ENCODE measurements around the gene SLC2A4RG. TPM values are rescaled to one million over a fixed set of nuclear protein-coding genes. Genes with fewer than 3 reads are reported as not detected.

Gene SLC2A4RG
- total RNA-seq, 1 experiment from 2014 or later, result 19.4 TPM

DNA sequence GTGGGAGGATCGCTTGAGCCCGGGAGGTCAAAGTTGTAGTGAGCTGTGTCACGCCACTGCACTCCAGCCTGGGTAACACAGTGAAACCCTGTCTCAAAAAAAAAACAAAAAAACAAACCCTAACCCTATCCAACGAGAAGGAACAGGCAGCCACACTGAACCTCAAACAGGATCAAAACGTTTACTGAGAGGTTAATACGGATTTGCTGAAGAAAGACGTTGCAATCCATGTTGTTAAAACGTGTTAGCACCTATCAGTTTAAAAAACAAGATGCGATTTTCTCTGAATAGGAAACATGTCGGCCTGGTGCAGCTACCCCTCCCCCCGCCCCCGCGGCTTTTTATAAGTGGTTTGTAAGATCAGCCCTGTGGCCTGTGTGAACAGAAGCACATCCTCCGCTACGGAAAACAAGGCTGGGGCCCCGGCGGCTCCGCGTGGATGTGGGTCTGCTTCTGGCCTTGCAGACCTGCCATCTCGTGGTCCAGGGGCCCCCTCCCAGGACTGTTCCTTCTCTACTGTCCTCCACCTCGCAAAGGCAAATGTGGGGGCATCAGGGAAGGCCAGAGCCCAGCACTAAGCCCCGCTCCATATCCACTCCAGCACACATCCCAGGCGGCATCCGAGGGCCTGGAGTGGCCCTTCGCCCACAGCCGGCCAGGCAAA, 11.4 kb downstream of the SLC2A4RG start:
- DNase-seq (ENCODE audit: extremely low read depth, low read depth), result no peak

- DNase-seq (ENCODE audit: extremely low read depth, low read depth), result no peak
Measured at GRCh38 chr20:63751471-63752271, 12.1 kb downstream of the SLC2A4RG start.

GRCh38 chr20:63752411-63753101, 13.0 kb downstream of the SLC2A4RG start:
- no peak for DNase-seq (ENCODE audit: extremely low read depth, low read depth)

- DNase-seq (ENCODE audit: extremely low read depth, low read depth), result no peak
Measured at GRCh38 chr20:63753381-63753780, 13.8 kb downstream of the SLC2A4RG start.

GRCh38 chr20:63754008-63754407, 14.4 kb downstream of the SLC2A4RG start:
- no peak for DNase-seq (ENCODE audit: extremely low read depth, low read depth)

- no peak for DNase-seq (ENCODE audit: extremely low read depth, low read depth)
Measured at GRCh38 chr20:63755933-63756647, 16.5 kb downstream of the SLC2A4RG start.

GRCh38 chr20:63756648-63756991, 17.0 kb downstream of the SLC2A4RG start:
- DNase-seq (ENCODE audit: extremely low read depth, low read depth), result no peak

- DNase-seq (ENCODE audit: extremely low read depth, low read depth), result no peak
Measured at GRCh38 chr20:63758152-63758551, 18.6 kb downstream of the SLC2A4RG start.

DNA sequence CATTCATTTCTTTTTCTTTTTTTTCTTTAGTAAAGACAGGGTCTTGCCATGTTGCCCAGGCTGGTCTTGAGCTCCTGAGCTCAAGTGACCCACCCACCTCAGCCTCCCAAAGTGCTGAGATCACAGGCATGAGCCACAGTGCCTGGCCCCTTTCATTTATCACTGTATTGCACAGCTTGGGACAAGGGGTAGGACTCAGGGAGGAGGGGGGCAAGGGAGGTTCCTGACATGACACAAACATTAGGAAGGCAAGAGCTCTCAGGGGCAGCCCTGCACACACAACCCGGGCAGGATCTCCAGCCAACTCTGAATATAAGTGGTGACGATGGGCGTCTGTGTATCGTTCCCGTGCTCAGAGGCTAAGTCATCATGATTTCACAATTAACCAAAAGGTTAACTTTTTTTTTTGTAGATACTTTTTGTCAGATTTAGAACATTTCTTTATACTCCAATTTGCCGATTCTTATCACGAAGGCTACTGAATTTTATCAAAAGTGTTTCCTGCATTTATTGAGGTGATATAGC, 19.9 kb downstream of the SLC2A4RG start:
- DNase-seq (ENCODE audit: extremely low read depth, low read depth), result no peak

DNA sequence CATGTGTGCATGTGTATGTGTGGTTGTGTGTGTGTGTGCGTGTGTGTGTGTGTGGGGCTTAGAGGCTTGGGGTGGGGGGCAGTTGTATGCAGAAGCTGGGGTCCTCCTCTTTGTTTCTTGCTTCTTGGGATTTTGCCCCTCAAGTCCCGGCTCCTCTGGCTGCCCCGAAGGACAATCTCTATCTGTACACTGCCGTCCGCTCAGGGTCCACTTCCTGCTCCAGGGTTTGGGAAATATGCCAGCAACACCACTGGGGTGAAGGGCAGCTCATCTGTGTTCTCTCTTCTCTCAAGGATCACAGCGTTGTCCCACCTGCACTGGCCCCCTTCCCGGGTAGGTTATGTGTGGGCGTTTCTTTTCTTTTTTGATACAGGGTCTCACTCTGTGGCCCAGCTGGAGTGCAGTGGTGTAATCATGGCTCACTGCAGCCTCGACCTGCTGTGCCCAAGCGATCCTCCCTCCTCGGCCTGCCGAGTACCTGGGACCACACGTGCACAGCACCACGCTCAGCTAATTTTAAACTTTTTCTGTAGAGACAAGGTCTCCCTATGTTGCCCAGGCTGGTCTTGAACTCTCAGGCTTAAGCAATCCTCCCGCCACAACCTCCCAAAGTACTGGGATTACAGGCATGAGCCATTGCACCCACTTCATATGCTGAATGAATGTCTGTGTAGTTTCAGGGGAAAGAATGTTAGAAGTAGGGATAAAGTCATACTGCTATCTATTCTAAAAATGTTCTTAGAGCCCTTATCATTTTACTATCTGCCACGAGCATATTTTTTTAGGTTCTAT, 25.7 kb downstream of the SLC2A4RG start:
- no peak for DNase-seq (ENCODE audit: extremely low read depth, low read depth)

DNA sequence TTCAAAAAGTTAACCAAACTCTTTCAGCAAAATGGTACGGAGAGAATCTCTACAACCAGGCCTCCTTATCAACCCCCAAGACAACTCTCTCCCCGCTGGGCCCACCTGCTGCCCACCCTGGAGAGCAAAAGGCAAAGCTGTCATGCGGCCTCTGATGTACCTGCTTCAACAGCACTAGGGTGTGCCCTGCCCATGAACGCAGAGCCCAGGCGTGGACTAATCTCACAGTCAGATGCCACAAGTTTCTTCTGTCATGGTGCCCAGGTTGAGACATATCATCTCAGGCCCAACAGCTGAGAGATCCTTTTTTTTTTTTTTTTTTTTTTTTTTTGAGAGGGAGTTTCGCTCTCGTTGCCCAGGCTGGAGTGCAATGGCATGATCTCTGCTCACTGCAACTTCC, 26.3 kb downstream of the SLC2A4RG start:
- DNase-seq (ENCODE audit: extremely low read depth, low read depth), result no peak

DNA sequence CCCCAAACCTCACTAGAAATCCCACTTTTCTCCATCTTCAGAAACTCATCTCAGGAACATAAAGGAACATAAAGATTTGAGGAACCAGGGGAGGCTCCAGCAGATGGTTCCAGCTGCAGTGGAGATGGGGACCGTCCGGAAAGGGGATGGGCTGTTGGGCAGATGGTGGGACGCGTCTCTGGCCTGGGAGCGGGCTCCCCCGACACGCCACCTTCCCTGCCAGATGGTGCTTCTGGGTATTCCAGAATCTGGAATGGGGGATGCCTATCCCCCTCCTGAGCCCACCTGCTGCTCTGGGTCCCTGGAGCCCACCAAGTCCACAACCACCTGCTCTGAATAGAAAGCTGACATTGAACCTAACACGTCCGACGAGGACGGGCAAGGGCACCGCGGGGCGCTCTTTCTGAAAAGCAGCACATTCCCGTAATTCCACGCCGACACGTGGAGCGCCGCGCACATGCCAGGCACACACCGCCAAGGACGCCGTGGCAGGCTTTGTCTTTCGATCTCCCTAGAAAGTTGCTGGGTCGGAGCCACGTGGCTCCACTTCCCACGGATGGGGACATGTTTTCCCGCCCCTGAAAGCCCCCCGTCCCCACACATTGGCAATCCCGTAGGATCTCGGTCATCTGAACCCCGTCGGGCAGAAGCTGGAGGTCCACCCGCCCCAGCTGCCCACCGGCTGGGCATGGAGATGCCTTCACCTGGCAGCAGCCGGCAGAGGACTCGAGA, 27.3 kb downstream of the SLC2A4RG start:
- DNase-seq (ENCODE audit: extremely low read depth, low read depth), result no peak

DNA sequence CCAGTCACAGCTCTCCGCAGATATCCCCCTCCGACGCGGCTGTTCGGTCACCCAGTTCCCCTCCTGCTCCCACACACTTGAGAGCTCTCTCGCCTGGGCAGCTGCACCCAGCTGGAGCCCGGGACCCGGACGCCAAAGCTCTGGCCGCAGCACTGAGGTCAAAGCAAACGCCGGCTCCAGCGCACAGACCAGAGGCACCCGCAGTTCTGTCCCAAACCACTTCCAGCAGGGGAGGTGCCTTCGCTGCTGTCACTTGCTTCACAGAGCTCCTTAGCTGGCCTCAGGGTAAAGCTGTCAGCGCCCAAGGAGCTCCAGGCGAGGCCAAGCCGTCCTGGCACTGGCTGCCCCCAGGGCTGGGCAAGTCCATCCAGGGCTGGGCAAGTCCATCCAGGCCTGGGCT, 27.9 kb downstream of the SLC2A4RG start:
- no peak for DNase-seq (ENCODE audit: extremely low read depth, low read depth)

DNA sequence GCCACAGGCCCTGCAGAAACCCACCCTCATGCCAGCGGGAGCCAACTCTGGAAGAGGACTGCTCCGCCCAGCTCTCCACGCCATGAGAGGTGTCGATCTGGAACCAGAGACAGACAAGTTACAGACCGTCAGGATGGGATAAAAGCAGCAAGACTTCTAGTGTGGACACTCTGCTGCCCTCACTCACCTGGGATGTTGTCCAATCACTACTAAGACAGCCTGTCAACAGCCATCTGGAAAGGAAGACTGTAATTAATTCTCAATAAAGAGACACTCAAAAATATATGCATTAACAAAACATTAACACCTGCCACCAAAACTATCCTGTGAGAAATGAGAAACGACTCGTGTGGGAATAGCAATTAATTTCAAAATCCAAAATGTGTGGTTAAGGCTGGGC, 28.3 kb downstream of the SLC2A4RG start:
- no peak for DNase-seq (ENCODE audit: extremely low read depth, low read depth)

GRCh38 chr20:63768591-63769515, 29.3 kb downstream of the SLC2A4RG start:
- DNase-seq (ENCODE audit: extremely low read depth, low read depth), result no peak

GRCh38 chr20:63769891-63770474, 30.4 kb downstream of the SLC2A4RG start:
- no peak for DNase-seq (ENCODE audit: extremely low read depth, low read depth)

GRCh38 chr20:63771046-63771707, 31.6 kb downstream of the SLC2A4RG start:
- DNase-seq (ENCODE audit: extremely low read depth, low read depth), result no peak
